ENCODE results near the gene PRKG2. TPM values are rescaled to one million over a fixed set of nuclear protein-coding genes. Genes with fewer than 3 reads are reported as not detected.

Gene PRKG2
- total RNA-seq, 2 experiments from 2014 or later, result 0.23 to 0.26 TPM

- H3K36me3 Mint-ChIP-seq (ENCODE audit: low read depth), result no peaks in the 10 kb centered on the region
- H3K27ac Mint-ChIP-seq, result no peak overlapping the region
- ATAC-seq, result no peak
- peaks cover 9% of the 10 kb centered on the region for H3K27me3 Mint-ChIP-seq (ENCODE audit: low read depth)
- no peak overlapping the region for H3K4me3 Mint-ChIP-seq
- no peaks in the 10 kb centered on the region for H3K9me3 Mint-ChIP-seq (ENCODE audit: insufficient read depth)
- ChIA-PET CTCF (interaction anchor here (1.5 kb wide), 1 partner anchor 286 kb away, joined by 4 read pairs; no protein-coding TSS in a partner anchor), POLR2A (no interaction called here)
- no peaks in the 10 kb centered on the region for H3K4me1 Mint-ChIP-seq (ENCODE audit: low read depth)
- no peak for DNase-seq
Observed at GRCh38 chr4:81065446-81065845, 149.6 kb downstream of the PRKG2 start.

GRCh38 chr4:81062001-81062400 is 153.0 kb downstream of the PRKG2 start:
- no peak for ATAC-seq
- POLR2A ChIA-PET, result no interaction called here
- no peaks in the 10 kb centered on the region for H3K4me1 Mint-ChIP-seq (ENCODE audit: low read depth)
- CTCF ChIA-PET, result interaction anchor here (1.4 kb wide), 1 partner anchor 290 kb away, joined by 3 read pairs; no protein-coding TSS in a partner anchor
- no peaks in the 10 kb centered on the region for H3K36me3 Mint-ChIP-seq (ENCODE audit: low read depth)
- H3K27me3 Mint-ChIP-seq (ENCODE audit: low read depth), result peaks cover 18% of the 10 kb centered on the region
- no peak overlapping the region for H3K4me3 Mint-ChIP-seq
- H3K9me3 Mint-ChIP-seq (ENCODE audit: insufficient read depth), result no peaks in the 10 kb centered on the region
- no peak overlapping the region for H3K27ac Mint-ChIP-seq
- no peak for DNase-seq

- ATAC-seq (no peak), DNase-seq (no peak)
- no peak overlapping the region for H3K27ac Mint-ChIP-seq
- H3K36me3 Mint-ChIP-seq (ENCODE audit: low read depth), result no peaks in the 10 kb centered on the region
- no peaks in the 10 kb centered on the region for H3K9me3 Mint-ChIP-seq (ENCODE audit: insufficient read depth)
- no peak overlapping the region for H3K4me3 Mint-ChIP-seq
- H3K4me1 Mint-ChIP-seq (ENCODE audit: low read depth), result no peaks in the 10 kb centered on the region
- ChIA-PET POLR2A (no interaction called here), CTCF (no interaction called here)
- H3K27me3 Mint-ChIP-seq (ENCODE audit: low read depth), result peaks cover 21% of the 10 kb centered on the region
Observed at GRCh38 chr4:81061344-81061730, 153.7 kb downstream of the PRKG2 start.

GRCh38 chr4:81060587-81061343 is 154.3 kb downstream of the PRKG2 start:
- H3K27ac Mint-ChIP-seq, result no peak overlapping the region
- no peak for ATAC-seq
- ChIA-PET POLR2A (no interaction called here), CTCF (interaction anchor here (3.0 kb wide), 1 partner anchor 9 kb away, joined by 7 read pairs; no protein-coding TSS in a partner anchor)
- no peak overlapping the region for H3K4me3 Mint-ChIP-seq
- peaks cover 21% of the 10 kb centered on the region for H3K27me3 Mint-ChIP-seq (ENCODE audit: low read depth)
- H3K4me1 Mint-ChIP-seq (ENCODE audit: low read depth), result no peaks in the 10 kb centered on the region
- no peaks in the 10 kb centered on the region for H3K9me3 Mint-ChIP-seq (ENCODE audit: insufficient read depth)
- no peak for DNase-seq
- no peaks in the 10 kb centered on the region for H3K36me3 Mint-ChIP-seq (ENCODE audit: low read depth)

GRCh38 chr4:81058621-81059020 is 156.4 kb downstream of the PRKG2 start:
- Mint-ChIP-seq H3K27me3 (ENCODE audit: low read depth) (peaks cover 23% of the 10 kb centered on the region), H3K4me1 (ENCODE audit: low read depth) (no peaks in the 10 kb centered on the region), H3K9me3 (ENCODE audit: insufficient read depth) (no peaks in the 10 kb centered on the region), H3K36me3 (ENCODE audit: low read depth) (no peaks in the 10 kb centered on the region), H3K4me3 (no peak overlapping the region), H3K27ac (no peak overlapping the region)
- POLR2A ChIA-PET, result no interaction called here
- no peak for DNase-seq
- CTCF ChIA-PET, result interaction anchor here (3.0 kb wide), 1 partner anchor 11 kb away, joined by 7 read pairs; no protein-coding TSS in a partner anchor
- no peak for ATAC-seq

- POLR2A ChIA-PET, result no interaction called here
- CTCF ChIA-PET, result interaction anchor here (0.7 to 1.7 kb wide), 9 partner anchors 11 to 693 kb away, joined by 3 to 4 read pairs (median 3); partner anchors contain the start of gene BMP3
- peak; percentile 48 for DNase-seq
Observed at GRCh38 chr4:81052119-81053068, 162.6 kb downstream of the PRKG2 start.

GRCh38 chr4:81049907-81050306 is 165.1 kb downstream of the PRKG2 start:
- no peaks in the 10 kb centered on the region for H3K36me3 Mint-ChIP-seq (ENCODE audit: low read depth)
- DNase-seq, result no peak

More at GRCh38 chr4:81052119-81053068, 162.6 kb downstream of the PRKG2 start:
- Mint-ChIP-seq H3K36me3 (ENCODE audit: low read depth) (no peaks in the 10 kb centered on the region), H3K4me1 (ENCODE audit: low read depth) (no peaks in the 10 kb centered on the region), H3K9me3 (ENCODE audit: insufficient read depth) (no peaks in the 10 kb centered on the region), H3K27ac (no peak overlapping the region), H3K27me3 (ENCODE audit: low read depth) (peaks cover 19% of the 10 kb centered on the region), H3K4me3 (no peak overlapping the region)
- ATAC-seq, result no peak

GRCh38 chr4:81049330-81049729 is 165.7 kb downstream of the PRKG2 start:
- H3K9me3 Mint-ChIP-seq (ENCODE audit: insufficient read depth), result no peaks in the 10 kb centered on the region

More at GRCh38 chr4:81049907-81050306, 165.1 kb downstream of the PRKG2 start:
- H3K27ac Mint-ChIP-seq, result no peak overlapping the region
- ChIA-PET POLR2A (no interaction called here), CTCF (interaction anchor here (1.6 kb wide), 2 partner anchors 10 to 687 kb away, joined by 4 to 6 read pairs; no protein-coding TSS in a partner anchor)
- H3K4me1 Mint-ChIP-seq (ENCODE audit: low read depth), result no peaks in the 10 kb centered on the region
- H3K4me3 Mint-ChIP-seq, result no peak overlapping the region
- peaks cover 18% of the 10 kb centered on the region for H3K27me3 Mint-ChIP-seq (ENCODE audit: low read depth)
- no peaks in the 10 kb centered on the region for H3K9me3 Mint-ChIP-seq (ENCODE audit: insufficient read depth)
- no peak for ATAC-seq

GRCh38 chr4:81042578-81043365 is 172.2 kb downstream of the PRKG2 start:
- Mint-ChIP-seq H3K9me3 (ENCODE audit: insufficient read depth) (no peaks in the 10 kb centered on the region), H3K27ac (no peak overlapping the region), H3K4me1 (ENCODE audit: low read depth) (no peaks in the 10 kb centered on the region), H3K27me3 (ENCODE audit: low read depth) (peaks cover 18% of the 10 kb centered on the region), H3K4me3 (no peak overlapping the region), H3K36me3 (ENCODE audit: low read depth) (no peaks in the 10 kb centered on the region)
- ChIA-PET POLR2A (no interaction called here), CTCF (no interaction called here)
- ATAC-seq (no peak), DNase-seq (no peak)

More at GRCh38 chr4:81049330-81049729, 165.7 kb downstream of the PRKG2 start:
- H3K36me3 Mint-ChIP-seq (ENCODE audit: low read depth), result no peaks in the 10 kb centered on the region
- POLR2A ChIA-PET, result no interaction called here
- H3K27ac Mint-ChIP-seq, result no peak overlapping the region
- CTCF ChIA-PET, result interaction anchor here (1.6 kb wide), 1 partner anchor 9 kb away, joined by 4 read pairs; no protein-coding TSS in a partner anchor
- H3K4me3 Mint-ChIP-seq, result no peak overlapping the region
- no peaks in the 10 kb centered on the region for H3K4me1 Mint-ChIP-seq (ENCODE audit: low read depth)
- H3K27me3 Mint-ChIP-seq (ENCODE audit: low read depth), result peaks cover 13% of the 10 kb centered on the region
- ATAC-seq (no peak), DNase-seq (no peak)

- POLR2A ChIA-PET, result interaction anchor here (0.7 kb wide), 1 partner anchor 532 kb away, joined by 4 read pairs; no protein-coding TSS in a partner anchor
Observed at GRCh38 chr4:81040012-81040659, 174.9 kb downstream of the PRKG2 start.

More at GRCh38 chr4:81040012-81040659, 174.9 kb downstream of the PRKG2 start:
- no peaks in the 10 kb centered on the region for H3K36me3 Mint-ChIP-seq (ENCODE audit: low read depth)
- peaks cover 18% of the 10 kb centered on the region for H3K27me3 Mint-ChIP-seq (ENCODE audit: low read depth)
- H3K27ac Mint-ChIP-seq, result no peak overlapping the region
- CTCF ChIA-PET, result interaction anchor here (0.6 to 2.1 kb wide), 15 partner anchors 10 to 686 kb away, joined by 3 to 11 read pairs (median 4); partner anchors contain the start of gene BMP3
- no peaks in the 10 kb centered on the region for H3K4me1 Mint-ChIP-seq (ENCODE audit: low read depth)
- no peak overlapping the region for H3K4me3 Mint-ChIP-seq
- DNase-seq, result no peak
- H3K9me3 Mint-ChIP-seq (ENCODE audit: insufficient read depth), result no peaks in the 10 kb centered on the region
- ATAC-seq, result no peak

Measured in activated CD8-positive, alpha-beta T cell treated with anti-CD3 and anti-CD28 coated beads, Interleukin-2, amount 10 ng/mL, durations not matched to agents 7 days and 5 days (primary cell).